Epithelial cell of proximal tubule (primary cell): ENCODE measurements around the gene ATG7. TPM values are rescaled to one million over a fixed set of nuclear protein-coding genes. Genes with fewer than 3 reads are reported as not detected.

Experiments used
- DNase-seq: peaks from one replicate; pipeline ENCODE4 v3.0.0-alpha.2; 2011; ENCODE audit warnings: low read depth
- H3K4me3 ChIP-seq: 2 replicates; pipeline ENCODE4 v1.5.1; 2011; ENCODE audit warnings: low read depth, mild to moderate bottlenecking, low read length
- CTCF ChIP-seq: conservative IDR thresholded peaks from 2 replicates; pipeline ENCODE4 v1.5.1; 2012; ENCODE audit warnings: low read depth, mild to moderate bottlenecking, low read length
- total RNA-seq: library from RNA; depleted of rRNA; stranded (reverse); fragments of >200 nt; gene quantifications from 2 replicates; pipeline ENCODE4 v1.2.3, GENCODE V29; 2015

The ATG7 gene
- total RNA-seq, 1 donor from 2014 or later = 68.5 TPM

GRCh38 chr3:11306817-11307589 lies 34.8 kb downstream of the ATG7 start:
- no peak for DNase-seq
- TF ChIP-seq CTCF = no peak
- H3K4me3 ChIP-seq = no peak overlapping the region

DNA sequence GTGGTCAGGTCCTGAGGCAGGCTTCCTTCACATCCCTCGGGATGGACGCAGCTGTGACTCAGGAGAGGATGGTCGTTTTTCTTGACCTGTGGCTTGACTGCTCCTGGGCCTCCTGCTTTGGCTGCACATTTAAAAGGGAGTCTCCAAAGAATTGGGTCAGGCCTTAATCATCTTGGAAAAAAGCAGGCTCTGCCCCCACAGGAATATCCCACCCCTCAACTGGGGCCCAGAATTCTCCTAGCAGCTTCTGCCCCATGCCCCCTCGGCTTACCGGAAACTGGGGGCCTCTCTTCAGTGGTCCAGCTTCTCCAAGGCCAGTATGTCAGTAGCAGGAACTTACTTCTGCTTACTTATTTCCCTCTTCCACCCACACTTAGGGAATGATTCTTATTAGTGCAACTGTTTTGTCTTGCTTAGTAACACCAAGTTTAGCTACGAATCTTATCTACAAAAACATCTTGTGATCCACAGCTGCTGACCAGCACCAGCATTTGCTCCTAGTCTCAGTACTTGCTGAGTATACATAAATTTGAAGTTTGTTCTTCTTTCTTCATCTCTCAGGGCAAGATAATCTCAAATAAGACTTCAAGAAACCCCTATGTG lies 35.7 kb downstream of the ATG7 start:
- no peak for DNase-seq
- no peak for TF ChIP-seq CTCF
- no peak overlapping the region for H3K4me3 ChIP-seq

DNA sequence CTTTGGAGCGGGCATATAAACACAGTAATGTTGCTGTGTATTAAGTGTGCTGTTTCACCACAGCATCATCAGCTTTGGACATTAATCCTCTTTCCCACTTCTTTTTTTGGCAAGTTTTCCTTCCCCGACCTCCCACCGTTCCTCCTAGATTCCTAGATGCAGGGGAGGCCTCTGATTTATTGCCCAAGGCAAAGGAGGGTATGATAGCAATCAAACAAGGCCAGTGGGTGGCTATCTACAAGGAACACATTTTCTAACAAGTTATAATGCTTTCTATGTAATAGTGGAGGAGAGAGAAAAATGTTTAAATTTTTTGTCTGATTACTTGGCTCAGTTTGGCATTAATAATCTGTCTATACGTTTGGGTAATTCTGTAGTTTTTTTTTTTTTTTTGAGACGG lies 38.1 kb downstream of the ATG7 start:
- no peak overlapping the region for H3K4me3 ChIP-seq
- no peak for TF ChIP-seq CTCF
- no peak for DNase-seq

- no peak for TF ChIP-seq CTCF
- no peak for DNase-seq
- H3K4me3 ChIP-seq = no peak overlapping the region
These were observed 40.0 kb downstream of the ATG7 start for GRCh38 chr3:11312166-11312565.

GRCh38 chr3:11317300-11317699 lies 45.1 kb downstream of the ATG7 start:
- no peak overlapping the region for H3K4me3 ChIP-seq
- TF ChIP-seq CTCF = no peak
- no peak for DNase-seq

DNA sequence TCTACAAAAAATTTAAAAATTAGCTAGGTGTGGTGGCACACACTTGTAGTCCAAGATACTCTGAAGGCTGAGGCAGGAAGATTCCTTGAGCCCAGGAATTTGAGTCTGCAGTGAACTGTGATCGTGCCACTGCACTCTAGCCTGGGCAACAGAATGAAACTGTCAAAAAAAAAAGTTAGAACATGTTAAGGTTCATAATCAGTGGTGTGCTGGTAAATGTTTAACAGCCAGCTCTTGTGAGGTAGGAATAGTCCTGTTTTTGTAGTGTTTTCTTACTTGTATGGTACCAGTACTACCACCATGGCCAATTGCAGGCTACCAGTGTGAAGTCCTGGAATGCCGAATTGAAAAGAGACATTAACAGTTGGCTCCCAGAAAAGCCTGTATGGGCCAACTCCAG lies 50.7 kb downstream of the ATG7 start:
- TF ChIP-seq CTCF = no peak
- no peak overlapping the region for H3K4me3 ChIP-seq
- DNase-seq = no peak

GRCh38 chr3:11323813-11324212 lies 51.6 kb downstream of the ATG7 start:
- H3K4me3 ChIP-seq = no peak overlapping the region
- TF ChIP-seq CTCF = no peak
- DNase-seq = no peak
